ENCODE measurements around the gene B3GLCT. TPM values are rescaled to one million over a fixed set of nuclear protein-coding genes. Genes with fewer than 3 reads are reported as not detected.
A peak's percentile ranks its signal among the peaks of the same experiment; 100 is the strongest.

The B3GLCT gene
- total and polyA plus RNA-seq, 12 donors, result 3.1 to 28.1 (median 18.8) TPM

GRCh38 chr13:31321457-31321856 lies 121.7 kb downstream of the B3GLCT start:
- WGBS, 2 donors, result 97 to 100% methylated on average over 3 of the region's 3 CpGs
- H3K4me3 ChIP-seq, result no peak overlapping the region
- TF ChIP-seq CTCF (IDR thresholded peaks at IDR 0.05), result no peak
- H3K27ac ChIP-seq, result no peak overlapping the region
- H3K27me3 ChIP-seq, result no peaks in the 10 kb centered on the region
- H3K4me1 ChIP-seq, result peaks cover 0 to 3% (median 0%) of the 10 kb centered on the region in 9 donors
- no peaks in the 10 kb centered on the region for H3K9me3 ChIP-seq
- DNase-seq (no peak), ATAC-seq (no peak)
- intact Hi-C loops (cut with DNase I), result no loop called here
- peaks cover 0 to 68% (median 0%) of the 10 kb centered on the region in 9 donors for H3K36me3 ChIP-seq

- peaks cover 0 to 3% (median 0%) of the 10 kb centered on the region in 9 donors for H3K4me1 ChIP-seq
- no peak overlapping the region for H3K4me3 ChIP-seq
- DNase-seq (no peak), ATAC-seq (peak in 4 of 8 donors; percentile 34 to 93 (median 41))
- WGBS, 2 donors, result 32 to 43% methylated on average over 3 of the region's 3 CpGs
- H3K9me3 ChIP-seq, result no peaks in the 10 kb centered on the region
- no peaks in the 10 kb centered on the region for H3K27me3 ChIP-seq
- peaks cover 0 to 72% (median 0%) of the 10 kb centered on the region in 9 donors for H3K36me3 ChIP-seq
- TF ChIP-seq CTCF (IDR thresholded peaks at IDR 0.05), result no peak
- intact Hi-C loops (cut with DNase I), result no loop called here
- H3K27ac ChIP-seq, result no peak overlapping the region
Observed at GRCh38 chr13:31322026-31322425, 122.3 kb downstream of the B3GLCT start.

GRCh38 chr13:31322702-31323405 lies 123.1 kb downstream of the B3GLCT start:
- Histone ChIP-seq H3K4me3 (no peak overlapping the region), H3K4me1 (peaks cover 0 to 3% (median 0%) of the 10 kb centered on the region in 9 donors), H3K9me3 (no peaks in the 10 kb centered on the region), H3K27me3 (no peaks in the 10 kb centered on the region), H3K27ac (no peak overlapping the region), H3K36me3 (peaks cover 0 to 67% (median 0%) of the 10 kb centered on the region in 9 donors)
- intact Hi-C loops (cut with DNase I), result no loop called here
- no peak for DNase-seq
- ATAC-seq, result no peak
- 92 to 94% methylated on average over 6 of the region's 6 CpGs for WGBS, 2 donors
- no peak for TF ChIP-seq CTCF (IDR thresholded peaks at IDR 0.05)

- TF ChIP-seq CTCF (IDR thresholded peaks at IDR 0.05), result no peak
- Histone ChIP-seq H3K27ac (no peak overlapping the region), H3K27me3 (no peaks in the 10 kb centered on the region), H3K4me1 (no peaks in the 10 kb centered on the region), H3K9me3 (no peaks in the 10 kb centered on the region), H3K4me3 (peak overlapping the region in 2 of 10 donors; percentile 2 to 11), H3K36me3 (peaks cover 0 to 55% (median 0%) of the 10 kb centered on the region in 9 donors)
- 75 to 83% methylated on average over 7 of the region's 7 CpGs for WGBS, 2 donors
- no peak for ATAC-seq
- no peak for DNase-seq
- intact Hi-C loops (cut with DNase I), result no loop called here
Observed at GRCh38 chr13:31327182-31327860, 127.5 kb downstream of the B3GLCT start.
